ENCODE data around the gene THBS3. TPM values are rescaled to one million over a fixed set of nuclear protein-coding genes. Genes with fewer than 3 reads are reported as not detected.
"Not testable (repeated sequence)": the region's sequence is repeated elsewhere in the genome, so short reads cannot be mapped to it uniquely, and the experiment has no call there.

Gene THBS3
- total and polyA plus RNA-seq, 5 donors = 16.5 to 33.4 (median 19.6) TPM

- ATAC-seq = no peak
- WGBS = 80% methylated on average over 6 of the region's 6 CpGs
- H3K4me1 ChIP-seq (ENCODE audit: control insufficient read depth, insufficient read depth, low read length) = peaks cover 3% of the 10 kb centered on the region
Observed at GRCh38 chr1:155196103-155196892, 11.4 kb downstream of the THBS3 start.

GRCh38 chr1:155195201-155196102, 12.2 kb downstream of the THBS3 start:
- DNase-seq (peak; percentile 21 to 69 (median 39)), ATAC-seq (peak; percentile 0 to 2)
- Histone ChIP-seq H3K4me3 (ENCODE audit: low read length) (peak overlapping the region; percentile 52), H3K27me3 (ENCODE audit: control insufficient read depth, insufficient read depth) (no peaks in the 10 kb centered on the region), H3K27ac (ENCODE audit: low read length) (peak overlapping the region; percentile 49), H3K9me3 (ENCODE audit: control insufficient read depth, low read length) (no peaks in the 10 kb centered on the region), H3K4me1 (ENCODE audit: control insufficient read depth, insufficient read depth, low read length) (peaks cover 3% of the 10 kb centered on the region)
- WGBS = 21% methylated on average over 27 of the region's 27 CpGs
- intact Hi-C loops (cut with DNase I) = no loop called here

More at GRCh38 chr1:155196103-155196892, 11.4 kb downstream of the THBS3 start:
- Histone ChIP-seq H3K4me3 (ENCODE audit: low read length) (no peak overlapping the region), H3K27me3 (ENCODE audit: control insufficient read depth, insufficient read depth) (no peaks in the 10 kb centered on the region), H3K9me3 (ENCODE audit: control insufficient read depth, low read length) (no peaks in the 10 kb centered on the region), H3K27ac (ENCODE audit: low read length) (no peak overlapping the region)
- intact Hi-C loops (cut with DNase I) = no loop called here
- DNase-seq = peak in 1 of 3 donors; percentile 61

GRCh38 chr1:155193991-155194240, 13.8 kb downstream of the THBS3 start:
- H3K4me1 ChIP-seq (ENCODE audit: control insufficient read depth, insufficient read depth, low read length); ATAC-seq; H3K9me3 ChIP-seq (ENCODE audit: control insufficient read depth, low read length); H3K27me3 ChIP-seq (ENCODE audit: control insufficient read depth, insufficient read depth); intact Hi-C loops (cut with DNase I); DNase-seq: not testable (repeated sequence)
- Histone ChIP-seq H3K4me3 (ENCODE audit: low read length) (peak overlapping the region; percentile 11), H3K27ac (ENCODE audit: low read length) (peak overlapping the region; percentile 83)
- WGBS = 4% methylated on average over 16 of the region's 16 CpGs

- DNase-seq (peak; percentile 94 to 96 (median 96)), ATAC-seq (peak; percentile 85 to 86)
- H3K4me3 ChIP-seq (ENCODE audit: low read length) = peak overlapping the region; percentile 11
- under 1% methylated on average over 38 of the region's 38 CpGs for whole genome bisulfite sequencing
- H3K27me3 ChIP-seq (ENCODE audit: control insufficient read depth, insufficient read depth) = no peaks in the 10 kb centered on the region
- peaks cover 3% of the 10 kb centered on the region for H3K4me1 ChIP-seq (ENCODE audit: control insufficient read depth, insufficient read depth, low read length)
- H3K9me3 ChIP-seq (ENCODE audit: control insufficient read depth, low read length) = no peaks in the 10 kb centered on the region
- H3K27ac ChIP-seq (ENCODE audit: low read length) = peak overlapping the region; percentile 83
- intact Hi-C loops (cut with DNase I) = no loop called here
Observed at GRCh38 chr1:155193275-155193990, 14.3 kb downstream of the THBS3 start.

- Histone ChIP-seq H3K9me3 (ENCODE audit: control insufficient read depth, low read length) (no peaks in the 10 kb centered on the region), H3K27me3 (ENCODE audit: control insufficient read depth, insufficient read depth) (no peaks in the 10 kb centered on the region), H3K27ac (ENCODE audit: low read length) (peak overlapping the region; percentile 37), H3K4me3 (ENCODE audit: low read length) (no peak overlapping the region), H3K4me1 (ENCODE audit: control insufficient read depth, insufficient read depth, low read length) (peaks cover 3% of the 10 kb centered on the region)
- DNase-seq (peak in 1 of 3 donors; percentile 14), ATAC-seq (peak; percentile 6 to 19)
- intact Hi-C loops (cut with DNase I) = no loop called here
- 48% methylated on average over 20 of the region's 20 CpGs for WGBS
Observed at GRCh38 chr1:155192346-155193274, 15.1 kb downstream of the THBS3 start.

GRCh38 chr1:155191904-155192303, 15.8 kb downstream of the THBS3 start:
- H3K9me3 ChIP-seq (ENCODE audit: control insufficient read depth, low read length) = no peaks in the 10 kb centered on the region
- H3K4me1 ChIP-seq (ENCODE audit: control insufficient read depth, insufficient read depth, low read length) = peaks cover 3% of the 10 kb centered on the region
- 91% methylated on average over 17 of the region's 17 CpGs for WGBS
- no peak for ATAC-seq
- no peak overlapping the region for H3K27ac ChIP-seq (ENCODE audit: low read length)
- H3K4me3 ChIP-seq (ENCODE audit: low read length) = no peak overlapping the region
- no peaks in the 10 kb centered on the region for H3K27me3 ChIP-seq (ENCODE audit: control insufficient read depth, insufficient read depth)
- intact Hi-C loops (cut with DNase I) = no loop called here
- peak; percentile 22 to 67 (median 59) for DNase-seq

- 96% methylated on average over 25 of the region's 45 CpGs for WGBS
- peak; percentile 9 to 69 (median 51) for DNase-seq
- H3K4me1 ChIP-seq (ENCODE audit: control insufficient read depth, insufficient read depth, low read length); intact Hi-C loops (cut with DNase I); ATAC-seq; H3K4me3 ChIP-seq (ENCODE audit: low read length); H3K9me3 ChIP-seq (ENCODE audit: control insufficient read depth, low read length); H3K27ac ChIP-seq (ENCODE audit: low read length); H3K27me3 ChIP-seq (ENCODE audit: control insufficient read depth, insufficient read depth): not testable (repeated sequence)
Observed at GRCh38 chr1:155189926-155190325, 17.8 kb downstream of the THBS3 start.

- H3K9me3 ChIP-seq (ENCODE audit: control insufficient read depth, low read length) = no peaks in the 10 kb centered on the region
- DNase-seq (peak; percentile 4 to 39 (median 30)), ATAC-seq (no peak)
- intact Hi-C loops (cut with DNase I) = no loop called here
- no peak overlapping the region for H3K27ac ChIP-seq (ENCODE audit: low read length)
- H3K27me3 ChIP-seq (ENCODE audit: control insufficient read depth, insufficient read depth) = no peaks in the 10 kb centered on the region
- no peaks in the 10 kb centered on the region for H3K4me1 ChIP-seq (ENCODE audit: control insufficient read depth, insufficient read depth, low read length)
- H3K4me3 ChIP-seq (ENCODE audit: low read length) = no peak overlapping the region
- 85% methylated on average over 14 of the region's 14 CpGs for WGBS
Observed at GRCh38 chr1:155188268-155188667, 19.4 kb downstream of the THBS3 start.

- H3K27ac ChIP-seq (ENCODE audit: low read length) = no peak overlapping the region
- no peaks in the 10 kb centered on the region for H3K9me3 ChIP-seq (ENCODE audit: control insufficient read depth, low read length)
- intact Hi-C loops (cut with DNase I) = no loop called here
- H3K27me3 ChIP-seq (ENCODE audit: control insufficient read depth, insufficient read depth) = no peaks in the 10 kb centered on the region
- H3K4me3 ChIP-seq (ENCODE audit: low read length) = no peak overlapping the region
- 77% methylated on average over 16 of the region's 16 CpGs for WGBS
- DNase-seq (peak; percentile 3 to 32 (median 28)), ATAC-seq (peak in 1 of 2 donors; percentile 4)
- H3K4me1 ChIP-seq (ENCODE audit: control insufficient read depth, insufficient read depth, low read length) = no peaks in the 10 kb centered on the region
Observed at GRCh38 chr1:155187456-155187891, 20.2 kb downstream of the THBS3 start.

Measured in right cardiac atrium (tissue), 5 donors.